Activated T-cell treated with anti-CD3 and anti-CD28 coated beads for 1 hour (primary cell): Measurements from ENCODE around the gene GCC1.
"Not testable (repeated sequence)": the region's sequence is repeated elsewhere in the genome, so short reads cannot be mapped to it uniquely, and the experiment has no call there.

Experiments used
- DNase-seq: peaks from one replicate; pipeline ENCODE4 v3.0.0-alpha.2; 2020; ENCODE audit warnings: low read depth

The GCC1 gene

GRCh38 chr7:127588697-127589482, 3.5 kb upstream of the GCC1 start:
- peak; percentile 9 for DNase-seq

GRCh38 chr7:127588019-127588696, 2.8 kb upstream of the GCC1 start, which contains the start of gene ARF5:
Gene ARF5 (plus strand): TSS chr7:127588411. CDS start chr7:127588499, 88 bp downstream.
- peak; percentile 80 for DNase-seq

GRCh38 chr7:127587663-127588018, 2.2 kb upstream of the GCC1 start:
- DNase-seq: no peak

- no peak for DNase-seq
These were observed 950 bp upstream of the GCC1 start for GRCh38 chr7:127586346-127586745.

GRCh38 chr7:127584648-127585043, 750 bp downstream of the GCC1 start:
- DNase-seq: no peak

GRCh38 chr7:127582361-127582760, 3.0 kb downstream of the GCC1 start:
- DNase-seq: no peak

GRCh38 chr7:127581716-127582115, 3.7 kb downstream of the GCC1 start:
- no peak for DNase-seq

- no peak for DNase-seq
These were observed 4.8 kb downstream of the GCC1 start for GRCh38 chr7:127580612-127581011.

GRCh38 chr7:127578711-127579275, 6.6 kb downstream of the GCC1 start:
- DNase-seq: no peak

GRCh38 chr7:127578036-127578684, 7.2 kb downstream of the GCC1 start:
- no peak for DNase-seq

- no peak for DNase-seq
These were observed 13.5 kb downstream of the GCC1 start for GRCh38 chr7:127571741-127572505.

- not testable (repeated sequence) for DNase-seq
These were observed 17.4 kb downstream of the GCC1 start for GRCh38 chr7:127568034-127568433.

GRCh38 chr7:127566242-127566641, 19.2 kb downstream of the GCC1 start:
- DNase-seq: no peak

GRCh38 chr7:127557803-127558202, 27.6 kb downstream of the GCC1 start:
- no peak for DNase-seq

GRCh38 chr7:127556404-127556803, 29.0 kb downstream of the GCC1 start:
- DNase-seq: no peak

- DNase-seq: no peak
These were observed 33.5 kb downstream of the GCC1 start for GRCh38 chr7:127551941-127552340.

- no peak for DNase-seq
These were observed 35.1 kb downstream of the GCC1 start for GRCh38 chr7:127550247-127550646.

GRCh38 chr7:127546313-127546712, 39.1 kb downstream of the GCC1 start:
- no peak for DNase-seq

- DNase-seq: no peak
These were observed 43.8 kb downstream of the GCC1 start for GRCh38 chr7:127541548-127541947.

GRCh38 chr7:127540461-127540860, 44.9 kb downstream of the GCC1 start:
- not testable (repeated sequence) for DNase-seq

- DNase-seq: no peak
These were observed 46.3 kb downstream of the GCC1 start for GRCh38 chr7:127539116-127539515.

GRCh38 chr7:127536741-127537140, 48.7 kb downstream of the GCC1 start:
- DNase-seq: no peak
